Activated CD4-positive, alpha-beta memory T cell treated with anti-CD3 and anti-CD28 coated beads for 36 hours (primary cell): ENCODE data around the gene IGFBP6. TPM values are rescaled to one million over a fixed set of nuclear protein-coding genes. Genes with fewer than 3 reads are reported as not detected.

Source experiments
- CTCF ChIA-PET: fragments of 350-600 bp; sonication (Branson Sonifier 250); formaldehyde crosslinking; loops from one replicate; lab custom pipeline; 2021; ENCODE audit warnings: antibody characterized with exemption, inconsistent platforms; lab: Charles Lee
- POLR2A ChIA-PET: fragments of 350-600 bp; sonication (Branson Sonifier 250); formaldehyde crosslinking; loops from one replicate; lab custom pipeline; 2021; ENCODE audit warnings: antibody characterized with exemption; lab: Charles Lee
- DNase-seq: peaks from one replicate; pipeline ENCODE4 v3.0.0-alpha.2; 2020
- H3K27ac Mint-ChIP-seq: one replicate; pipeline ENCODE4 v1.8.0; 2021; ENCODE audit warnings: mixed read lengths
- H3K27me3 Mint-ChIP-seq: one replicate; pipeline ENCODE4 v1.8.0; 2021; ENCODE audit warnings: mixed read lengths
- H3K36me3 Mint-ChIP-seq: one replicate; pipeline ENCODE4 v1.8.0; 2021; ENCODE audit warnings: mixed read lengths
- H3K4me1 Mint-ChIP-seq: one replicate; pipeline ENCODE4 v1.8.0; 2021; ENCODE audit warnings: low read depth, mixed read lengths
- H3K4me3 Mint-ChIP-seq: one replicate; pipeline ENCODE4 v1.8.0; 2021; ENCODE audit warnings: mild to moderate bottlenecking, mixed read lengths
- H3K9me3 Mint-ChIP-seq: one replicate; pipeline ENCODE4 v1.8.0; 2021; ENCODE audit warnings: mixed read lengths
- intact Hi-C: fragments of 100-400 bp; cut with micrococcal nuclease; formaldehyde crosslinking; loops from one replicate; pipeline ENCODE4 v1.15.1; 2023
- total RNA-seq, 2 experiments: library from RNA; stranded (reverse); gene quantifications; one replicate each; pipeline ENCODE4 v1.2.3, GENCODE V29; 2021

The IGFBP6 gene
- total RNA-seq, 2 experiments from 2014 or later = 4.1 to 4.9 TPM

DNA sequence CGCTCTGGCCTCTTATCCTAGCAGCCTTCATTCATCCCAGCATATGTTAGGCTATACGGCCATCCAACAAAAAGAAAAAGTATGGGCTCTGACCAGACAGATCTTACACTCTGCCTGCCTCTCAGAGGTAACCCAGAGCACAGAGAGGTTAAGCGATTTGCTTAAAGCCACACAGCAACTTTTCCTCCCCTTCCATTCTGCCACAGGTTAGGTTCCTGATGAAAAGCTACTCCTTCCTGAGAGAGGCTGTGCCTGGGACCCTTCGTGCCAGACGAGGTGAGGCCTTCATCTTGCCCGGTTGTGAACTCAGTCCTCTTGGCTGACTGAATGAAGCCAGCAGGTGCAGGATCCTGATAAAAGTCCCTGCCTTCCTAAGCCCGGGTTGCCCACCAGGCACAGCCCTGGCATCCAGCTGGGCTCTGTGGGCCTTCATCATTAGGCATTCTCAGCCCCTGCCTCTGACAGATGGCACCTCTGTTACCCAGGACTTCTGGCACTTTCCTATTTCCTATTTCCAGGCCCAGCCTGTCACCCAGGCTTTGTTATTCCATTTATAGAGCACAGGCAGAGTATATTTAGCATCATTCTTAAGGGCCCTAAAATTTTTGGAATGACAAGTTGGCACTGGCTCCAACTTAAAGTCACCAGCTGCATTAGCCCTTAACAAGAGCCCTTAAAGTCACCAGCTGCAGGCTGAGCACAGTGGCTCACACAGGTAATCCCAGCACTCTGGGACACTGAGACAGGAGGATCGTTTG lies 18.6 kb downstream of the IGFBP6 start:
- POLR2A ChIA-PET = interaction anchor here (0.7 kb wide), 1 partner anchor 21 kb away, joined by 3 read pairs; no protein-coding TSS in a partner anchor
- CTCF ChIA-PET = interaction anchor here (0.6 to 1.3 kb wide), 3 partner anchors 36 to 62 kb away, joined by 3 to 4 read pairs (median 3); no protein-coding TSS in a partner anchor

DNA sequence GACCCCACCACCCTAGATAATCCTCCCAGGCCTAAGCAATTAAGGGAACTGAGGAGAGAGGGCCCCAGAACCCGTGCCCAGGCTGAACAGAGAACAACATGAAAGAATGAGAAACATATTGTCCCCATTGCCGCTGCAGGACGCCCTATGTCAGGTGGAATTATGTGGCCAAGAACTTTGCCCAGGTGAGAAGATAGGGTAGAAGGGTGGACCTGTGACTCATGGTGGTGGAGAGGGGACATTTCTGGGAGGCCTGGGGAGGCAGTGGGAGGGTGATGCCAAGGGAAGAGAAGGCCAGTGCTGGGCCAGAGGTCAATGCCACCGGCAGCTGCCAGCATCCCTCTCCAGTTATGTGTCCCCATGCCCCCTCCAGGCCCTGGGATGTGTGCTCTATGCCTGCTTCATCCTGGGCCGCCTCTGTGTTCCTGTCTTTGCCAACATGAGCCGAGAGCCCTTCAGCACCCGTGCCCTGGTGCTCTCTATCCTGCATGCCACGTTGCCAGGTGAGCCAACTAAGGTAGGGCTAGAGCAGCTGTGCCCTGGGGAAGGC lies 21.4 kb downstream of the IGFBP6 start:
- DNase-seq = no peak
- no peaks in the 10 kb centered on the region for H3K36me3 Mint-ChIP-seq
- no peak overlapping the region for H3K4me3 Mint-ChIP-seq
- no peaks in the 10 kb centered on the region for H3K4me1 Mint-ChIP-seq
- no peak overlapping the region for H3K27ac Mint-ChIP-seq
- H3K9me3 Mint-ChIP-seq = no peaks in the 10 kb centered on the region
- intact Hi-C loops = no loop called here
- H3K27me3 Mint-ChIP-seq = no peaks in the 10 kb centered on the region
- CTCF ChIA-PET = interaction anchor here (1.2 kb wide), 1 partner anchor 52 kb away, joined by 4 read pairs; no protein-coding TSS in a partner anchor
- POLR2A ChIA-PET = no interaction called here

More for the DNA sequence above, 18.6 kb downstream of the IGFBP6 start:
- no peaks in the 10 kb centered on the region for H3K27me3 Mint-ChIP-seq
- no peaks in the 10 kb centered on the region for H3K36me3 Mint-ChIP-seq
- intact Hi-C loops = no loop called here
- no peak for DNase-seq
- no peak overlapping the region for H3K4me3 Mint-ChIP-seq
- no peak overlapping the region for H3K27ac Mint-ChIP-seq
- H3K4me1 Mint-ChIP-seq = no peaks in the 10 kb centered on the region
- H3K9me3 Mint-ChIP-seq = no peaks in the 10 kb centered on the region

DNA sequence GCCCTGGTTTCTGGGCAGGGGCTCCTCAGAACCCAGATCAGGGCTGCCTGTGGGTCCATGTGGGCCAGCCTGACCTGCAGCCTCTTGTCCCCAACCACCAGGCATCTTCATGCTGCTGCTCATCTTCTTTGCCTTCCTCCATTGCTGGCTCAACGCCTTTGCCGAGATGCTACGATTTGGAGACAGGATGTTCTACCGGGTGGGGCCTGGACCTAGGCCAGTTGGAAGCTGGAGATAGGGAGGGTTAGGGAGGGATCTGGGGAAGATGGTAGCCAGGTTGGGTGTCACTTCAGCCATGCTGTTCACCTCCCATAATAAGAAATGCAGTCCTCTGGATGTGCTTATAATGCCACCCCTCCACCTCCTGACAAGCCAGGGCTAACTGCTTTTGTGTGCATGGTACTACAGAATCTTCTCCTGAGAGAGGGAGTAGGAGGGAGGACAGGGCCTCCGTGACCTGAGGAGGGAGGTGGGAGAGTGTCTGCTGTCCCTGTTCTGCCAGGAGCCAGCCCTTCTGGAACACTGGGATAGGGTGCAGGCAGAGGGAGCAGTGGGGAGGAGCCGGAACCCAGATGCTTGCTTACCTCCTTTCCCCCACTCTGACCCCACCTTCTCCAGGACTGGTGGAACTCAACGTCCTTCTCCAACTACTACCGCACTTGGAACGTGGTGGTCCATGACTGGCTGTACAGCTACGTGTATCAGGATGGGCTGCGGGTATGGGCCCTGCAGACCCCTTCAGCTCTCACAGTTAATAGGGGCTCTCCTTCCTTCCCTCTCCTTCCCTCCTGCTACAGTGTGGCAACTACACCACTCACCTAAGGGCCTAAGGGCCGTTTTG lies 23.4 kb downstream of the IGFBP6 start:
- no peaks in the 10 kb centered on the region for H3K9me3 Mint-ChIP-seq
- POLR2A ChIA-PET = no interaction called here
- CTCF ChIA-PET = no interaction called here

DNA sequence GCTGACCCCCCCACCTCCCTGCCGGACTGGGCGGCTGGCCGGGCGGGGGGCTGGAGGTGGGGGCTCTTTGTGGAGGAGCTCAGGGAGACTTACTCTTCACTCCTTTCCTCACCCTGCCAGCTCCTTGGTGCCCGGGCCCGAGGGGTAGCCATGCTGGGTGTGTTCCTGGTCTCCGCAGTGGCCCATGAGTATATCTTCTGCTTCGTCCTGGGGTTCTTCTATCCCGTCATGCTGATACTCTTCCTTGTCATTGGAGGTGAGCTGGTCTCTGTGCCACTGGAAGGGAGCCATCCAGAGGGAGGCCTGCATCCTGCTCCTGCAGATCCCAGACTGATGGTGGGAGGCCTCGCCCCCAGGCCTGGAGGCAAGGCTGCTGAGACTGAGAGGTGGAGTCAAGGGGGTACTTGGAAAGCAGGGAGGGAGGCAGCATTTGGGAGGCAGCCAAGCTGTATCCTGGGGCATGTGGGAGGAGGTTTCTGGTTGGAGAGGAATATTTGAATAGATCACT lies 25.5 kb downstream of the IGFBP6 start:
- ChIA-PET CTCF (no interaction called here), POLR2A (no interaction called here)
- Mint-ChIP-seq H3K9me3 (no peaks in the 10 kb centered on the region), H3K4me1 (no peaks in the 10 kb centered on the region), H3K27ac (no peak overlapping the region), H3K27me3 (no peaks in the 10 kb centered on the region), H3K4me3 (no peak overlapping the region), H3K36me3 (no peaks in the 10 kb centered on the region)
- intact Hi-C loops = no loop called here
- DNase-seq = no peak

More for the DNA sequence above, 23.4 kb downstream of the IGFBP6 start:
- no peak for DNase-seq
- H3K4me3 Mint-ChIP-seq = no peak overlapping the region
- no peaks in the 10 kb centered on the region for H3K4me1 Mint-ChIP-seq
- no peaks in the 10 kb centered on the region for H3K36me3 Mint-ChIP-seq
- no peak overlapping the region for H3K27ac Mint-ChIP-seq
- intact Hi-C loops = no loop called here
- H3K27me3 Mint-ChIP-seq = no peaks in the 10 kb centered on the region

DNA sequence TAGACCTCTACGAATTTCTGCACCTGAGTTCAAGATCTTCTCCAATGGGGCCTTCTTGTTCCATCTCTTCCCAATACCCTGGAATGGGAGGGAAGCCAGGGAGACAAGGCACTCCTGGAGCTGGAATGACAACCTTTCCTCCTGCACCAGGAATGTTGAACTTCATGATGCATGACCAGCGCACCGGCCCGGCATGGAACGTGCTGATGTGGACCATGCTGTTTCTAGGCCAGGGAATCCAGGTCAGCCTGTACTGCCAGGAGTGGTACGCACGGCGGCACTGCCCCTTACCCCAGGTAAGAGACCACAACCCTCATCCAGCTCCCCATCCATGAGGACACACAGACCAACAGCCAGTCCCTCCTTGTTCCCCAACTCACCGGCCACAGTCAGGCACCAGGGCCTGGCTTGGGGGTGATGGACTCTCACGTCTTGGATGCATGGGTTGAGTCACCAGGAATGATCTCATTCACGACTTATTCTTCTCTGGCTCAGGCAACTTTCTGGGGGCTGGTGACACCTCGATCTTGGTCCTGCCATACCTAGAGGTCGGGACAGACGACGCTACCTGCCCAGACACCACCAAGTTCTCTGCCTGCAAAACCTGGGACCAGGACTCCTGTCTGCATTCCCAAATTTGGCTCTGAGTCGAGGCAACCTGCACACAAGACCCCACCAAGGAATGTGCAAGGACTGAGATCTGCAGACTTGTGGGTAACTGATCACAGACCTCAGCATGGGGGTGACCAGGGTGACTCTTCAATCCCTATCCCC lies 26.3 kb downstream of the IGFBP6 start:
- Mint-ChIP-seq H3K27ac (no peak overlapping the region), H3K36me3 (no peaks in the 10 kb centered on the region), H3K9me3 (no peaks in the 10 kb centered on the region), H3K4me3 (no peak overlapping the region), H3K27me3 (no peaks in the 10 kb centered on the region), H3K4me1 (no peaks in the 10 kb centered on the region)
- DNase-seq = no peak
- intact Hi-C loops = no loop called here
- CTCF ChIA-PET = no interaction called here
- POLR2A ChIA-PET = no interaction called here

DNA sequence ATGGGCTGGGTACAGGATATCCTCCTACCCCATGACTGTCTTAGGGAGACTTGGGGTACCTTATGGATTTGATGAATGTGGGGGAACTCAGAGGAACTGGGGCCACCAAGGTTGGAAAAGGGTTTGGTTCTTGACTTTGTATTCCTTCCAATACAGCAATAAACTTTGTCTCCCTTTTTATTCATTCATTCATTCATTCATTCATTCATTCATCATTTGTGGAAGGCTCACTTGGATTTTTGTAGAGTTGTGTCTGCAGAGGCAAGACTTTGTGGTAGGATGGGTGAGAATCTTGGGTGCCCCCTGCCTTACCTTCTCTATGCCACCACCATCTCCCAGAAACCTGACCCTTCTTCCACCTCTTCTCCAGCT lies 26.9 kb downstream of the IGFBP6 start:
- DNase-seq = no peak
- intact Hi-C loops = no loop called here
- Mint-ChIP-seq H3K27ac (no peak overlapping the region), H3K4me1 (no peaks in the 10 kb centered on the region), H3K36me3 (no peaks in the 10 kb centered on the region), H3K4me3 (no peak overlapping the region), H3K27me3 (no peaks in the 10 kb centered on the region), H3K9me3 (no peaks in the 10 kb centered on the region)
- POLR2A ChIA-PET = no interaction called here
- CTCF ChIA-PET = no interaction called here

DNA sequence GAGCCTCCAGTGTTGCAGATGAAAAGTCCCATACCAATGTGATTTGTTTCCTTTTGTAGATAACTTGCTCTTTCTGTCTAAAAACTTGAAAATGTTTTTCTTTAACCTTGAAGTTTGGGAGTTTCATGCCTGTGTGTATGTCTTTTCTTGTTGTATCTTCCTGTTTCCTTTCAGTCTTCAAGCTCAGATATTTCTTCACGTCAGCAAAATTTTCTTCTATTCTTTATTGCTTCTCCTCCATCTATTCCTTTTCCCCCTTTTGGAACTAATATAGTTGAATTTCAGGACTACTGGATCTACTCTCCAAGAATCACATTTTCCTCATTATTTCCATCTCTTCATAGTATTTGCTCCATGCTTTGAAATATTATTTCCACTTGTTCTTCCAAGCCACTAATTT lies 29.7 kb downstream of the IGFBP6 start:
- no peaks in the 10 kb centered on the region for H3K27me3 Mint-ChIP-seq
- no peaks in the 10 kb centered on the region for H3K36me3 Mint-ChIP-seq
- H3K27ac Mint-ChIP-seq = no peak overlapping the region
- CTCF ChIA-PET = no interaction called here
- intact Hi-C loops = no loop called here
- no peak overlapping the region for H3K4me3 Mint-ChIP-seq
- DNase-seq = no peak
- POLR2A ChIA-PET = no interaction called here
- H3K9me3 Mint-ChIP-seq = no peaks in the 10 kb centered on the region
- H3K4me1 Mint-ChIP-seq = no peaks in the 10 kb centered on the region

DNA sequence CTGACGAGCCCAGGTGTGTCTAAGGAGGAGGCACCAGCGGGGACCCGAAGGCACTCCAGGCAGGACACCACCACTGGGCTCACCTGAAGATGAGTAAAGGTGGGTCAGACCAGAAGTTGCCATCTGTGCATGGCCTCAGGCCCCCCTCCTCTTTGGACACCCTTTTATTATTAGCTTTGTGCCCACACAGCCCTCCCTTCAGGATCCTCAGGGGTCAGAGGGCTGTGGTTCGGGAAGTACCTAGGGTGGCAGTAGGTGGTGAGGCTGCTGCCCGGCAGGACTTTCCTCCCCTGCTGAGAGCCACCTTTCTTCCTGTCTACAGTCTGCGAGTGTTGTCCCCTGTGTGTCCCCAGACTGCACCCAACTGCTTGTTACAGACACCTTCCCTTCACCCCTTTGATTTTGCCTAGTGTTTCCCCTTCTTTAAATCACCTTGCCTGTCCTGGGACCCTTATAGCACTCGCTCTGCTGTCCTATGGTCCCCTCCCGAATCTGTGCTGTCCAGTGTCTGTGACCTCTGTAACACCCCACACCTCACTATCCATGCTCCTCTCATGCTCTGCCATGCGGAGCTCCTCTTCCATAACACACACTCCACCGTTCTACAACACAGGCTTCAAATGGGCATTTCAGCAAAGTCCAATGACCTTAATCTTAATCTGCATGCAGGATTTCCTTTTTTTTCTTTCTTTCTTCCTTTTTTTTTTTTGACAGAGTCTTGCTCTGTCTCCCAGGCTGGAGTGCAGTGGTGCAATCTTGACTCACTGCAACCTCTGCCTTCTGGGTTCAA lies 31.5 kb downstream of the IGFBP6 start:
- no peak for DNase-seq
- no peaks in the 10 kb centered on the region for H3K9me3 Mint-ChIP-seq
- H3K36me3 Mint-ChIP-seq = no peaks in the 10 kb centered on the region
- CTCF ChIA-PET = interaction anchor here (1.1 kb wide), 1 partner anchor 62 kb away, joined by 5 read pairs; no protein-coding TSS in a partner anchor
- no peak overlapping the region for H3K27ac Mint-ChIP-seq
- POLR2A ChIA-PET = no interaction called here
- intact Hi-C loops = no loop called here
- no peak overlapping the region for H3K4me3 Mint-ChIP-seq
- no peaks in the 10 kb centered on the region for H3K27me3 Mint-ChIP-seq
- H3K4me1 Mint-ChIP-seq = no peaks in the 10 kb centered on the region

DNA sequence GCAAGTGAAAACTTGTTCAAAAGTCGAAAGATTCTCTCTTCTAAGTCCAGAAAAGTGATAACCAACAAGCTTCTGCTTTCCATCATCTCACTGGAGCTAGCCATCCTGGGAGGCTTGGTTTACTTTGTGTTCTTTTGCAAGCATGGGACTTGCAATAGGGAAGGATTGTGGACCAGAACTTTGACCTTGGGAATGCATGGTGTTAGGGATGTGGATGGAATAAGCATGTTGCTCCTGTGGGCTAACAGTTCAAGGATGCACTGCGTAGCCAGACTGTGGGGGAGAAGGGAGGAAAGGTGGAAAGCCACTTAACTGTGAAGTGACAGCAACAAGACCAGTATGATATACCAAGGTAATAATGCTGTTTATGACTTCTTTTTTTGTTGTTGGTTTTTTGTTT lies 34.4 kb downstream of the IGFBP6 start:
- intact Hi-C loops = no loop called here
- Mint-ChIP-seq H3K27ac (no peak overlapping the region), H3K4me1 (no peaks in the 10 kb centered on the region), H3K4me3 (no peak overlapping the region), H3K9me3 (peaks cover 2% of the 10 kb centered on the region), H3K27me3 (no peaks in the 10 kb centered on the region), H3K36me3 (no peaks in the 10 kb centered on the region)
- ChIA-PET POLR2A (no interaction called here), CTCF (interaction anchor here (1.4 kb wide), 1 partner anchor 28 kb away, joined by 5 read pairs; no protein-coding TSS in a partner anchor)
- DNase-seq = no peak

DNA sequence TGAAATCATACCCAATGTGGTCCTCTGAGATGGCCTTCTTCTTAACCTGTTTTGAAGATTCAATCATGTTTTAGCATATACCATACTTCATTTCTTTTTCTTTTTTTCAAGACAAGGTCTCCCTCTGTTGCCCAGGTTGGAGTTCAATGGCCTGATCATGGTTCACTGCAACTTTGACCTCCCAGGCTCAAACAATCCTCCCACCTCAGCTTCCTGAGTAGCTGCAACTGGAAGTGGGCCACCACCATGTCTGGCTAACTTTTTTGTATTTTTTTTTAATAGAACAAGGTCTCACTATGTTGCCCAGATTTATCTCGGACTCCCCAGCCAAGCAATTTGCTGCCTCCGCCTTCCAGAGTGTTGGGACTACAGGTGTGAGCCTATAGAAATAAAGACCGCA lies 36.3 kb downstream of the IGFBP6 start:
- intact Hi-C loops = no loop called here
- Mint-ChIP-seq H3K27me3 (no peaks in the 10 kb centered on the region), H3K36me3 (no peaks in the 10 kb centered on the region), H3K4me3 (no peak overlapping the region), H3K9me3 (peaks cover 8% of the 10 kb centered on the region), H3K27ac (no peak overlapping the region), H3K4me1 (no peaks in the 10 kb centered on the region)
- no peak for DNase-seq
- CTCF ChIA-PET = interaction anchor here (0.7 kb wide), 1 partner anchor 623 kb away, joined by 3 read pairs; no protein-coding TSS in a partner anchor
- POLR2A ChIA-PET = no interaction called here

DNA sequence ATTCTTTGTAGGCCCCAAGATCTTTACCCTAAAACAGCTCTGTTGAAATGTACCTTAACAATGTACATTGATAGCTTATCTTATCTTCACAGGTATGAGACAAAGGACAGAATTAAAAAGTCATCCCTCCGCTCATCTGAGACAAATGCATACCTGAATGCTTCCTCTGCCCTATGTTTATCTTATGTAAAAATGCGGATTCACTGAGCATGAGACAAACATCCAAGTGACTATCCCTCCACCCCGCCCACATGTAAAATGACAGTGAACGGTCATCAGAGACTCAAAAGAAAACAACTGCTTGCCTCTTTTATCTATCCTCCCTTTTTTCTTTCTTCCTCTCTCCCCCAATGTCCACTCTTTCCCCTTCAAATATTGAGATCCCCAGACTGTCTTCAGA lies 45.9 kb downstream of the IGFBP6 start:
- intact Hi-C loops = no loop called here
- Mint-ChIP-seq H3K27me3 (no peaks in the 10 kb centered on the region), H3K27ac (no peak overlapping the region), H3K9me3 (peaks cover 4% of the 10 kb centered on the region), H3K36me3 (no peaks in the 10 kb centered on the region), H3K4me1 (no peaks in the 10 kb centered on the region), H3K4me3 (no peak overlapping the region)
- ChIA-PET POLR2A (no interaction called here), CTCF (no interaction called here)
- no peak for DNase-seq
